Endothelial cell (in vitro differentiated cells): ENCODE measurements around the gene DRAXIN. TPM values are rescaled to one million over a fixed set of nuclear protein-coding genes. Genes with fewer than 3 reads are reported as not detected.

Experiments
- DNase-seq: peaks from one replicate; pipeline ENCODE4 v3.0.0; 2021; ENCODE audit warnings: low spot score
- H3K27ac Mint-ChIP-seq: one replicate; pipeline ENCODE4 v1.8.0; 2021; ENCODE audit warnings: mixed read lengths, inconsistent platforms; ENCODE audit not compliant: unreplicated experiment
- H3K27me3 Mint-ChIP-seq: one replicate; pipeline ENCODE4 v1.8.0; 2021; ENCODE audit warnings: mild to moderate bottlenecking, moderate library complexity, mixed read lengths, inconsistent platforms; ENCODE audit not compliant: unreplicated experiment
- H3K36me3 Mint-ChIP-seq: one replicate; pipeline ENCODE4 v1.8.0; 2021; ENCODE audit warnings: mild to moderate bottlenecking, low read depth, mixed read lengths, inconsistent platforms; ENCODE audit not compliant: unreplicated experiment
- H3K4me1 Mint-ChIP-seq: one replicate; pipeline ENCODE4 v1.8.0; 2021; ENCODE audit warnings: mild to moderate bottlenecking, mixed read lengths, inconsistent platforms; ENCODE audit not compliant: unreplicated experiment
- H3K4me3 Mint-ChIP-seq: one replicate; pipeline ENCODE4 v1.8.0; 2021; ENCODE audit warnings: mild to moderate bottlenecking, mixed read lengths, inconsistent platforms; ENCODE audit not compliant: unreplicated experiment
- H3K9me3 Mint-ChIP-seq: one replicate; pipeline ENCODE4 v1.8.0; 2021; ENCODE audit warnings: mixed read lengths, inconsistent platforms; ENCODE audit not compliant: unreplicated experiment
- CTCF ChIP-seq: fragments of 200-600 bp; sonication (generic); IDR thresholded peaks from one replicate; pipeline ENCODE4 v1.5.0; 2021; ENCODE audit warnings: antibody characterized with exemption; ENCODE audit not compliant: unreplicated experiment
- total RNA-seq: library from RNA; stranded (reverse); fragmentation: NEBNext Ultra II Directional; extraction: Animal tissue kit (Norgen Biotek cat#: 25700); gene quantifications from one replicate; pipeline ENCODE4 v1.2.1, GENCODE V29; 2021; ENCODE audit not compliant: unreplicated experiment

Gene DRAXIN
- total RNA-seq, 1 donor from 2014 or later, result 0.46 TPM

GRCh38 chr1:11771481-11772043 lies 80.1 kb downstream of the DRAXIN start:
- Mint-ChIP-seq H3K9me3 (no peaks in the 10 kb centered on the region), H3K27me3 (peaks cover 7% of the 10 kb centered on the region), H3K27ac (no peak overlapping the region), H3K36me3 (no peaks in the 10 kb centered on the region), H3K4me1 (no peaks in the 10 kb centered on the region), H3K4me3 (no peak overlapping the region)
- no peak for TF ChIP-seq CTCF
- DNase-seq, result no peak

- Mint-ChIP-seq H3K27me3 (peaks cover 1% of the 10 kb centered on the region), H3K4me3 (no peak overlapping the region), H3K36me3 (no peaks in the 10 kb centered on the region), H3K9me3 (no peaks in the 10 kb centered on the region), H3K4me1 (no peaks in the 10 kb centered on the region), H3K27ac (no peak overlapping the region)
- no peak for DNase-seq
- TF ChIP-seq CTCF, result no peak
Observed at GRCh38 chr1:11772458-11772857, 80.9 kb downstream of the DRAXIN start.

GRCh38 chr1:11774753-11775152 lies 83.2 kb downstream of the DRAXIN start:
- DNase-seq, result no peak
- Mint-ChIP-seq H3K27ac (no peak overlapping the region), H3K36me3 (no peaks in the 10 kb centered on the region), H3K4me1 (no peaks in the 10 kb centered on the region), H3K27me3 (peaks cover 3% of the 10 kb centered on the region), H3K9me3 (no peaks in the 10 kb centered on the region), H3K4me3 (no peak overlapping the region)
- TF ChIP-seq CTCF, result no peak

Other genes with a start within 250 kb of the DRAXIN start
- gene DISP3, start 212.6 kb upstream of the DRAXIN start, total RNA-seq, result 1.6 TPM
- gene FBXO2, start 37.3 kb upstream of the DRAXIN start, total RNA-seq, result 1.6 TPM
- gene FBXO44, start 36.8 kb upstream of the DRAXIN start, total RNA-seq, result 10.2 TPM
- 1.1 TPM for gene FBXO6, start 27.5 kb upstream of the DRAXIN start, total RNA-seq
- gene MAD2L2, start 10.6 kb upstream of the DRAXIN start, total RNA-seq, result 28.0 TPM
- gene AGTRAP, start 44.4 kb downstream of the DRAXIN start, total RNA-seq, result 25.1 TPM
- gene C1orf167, start 70.5 kb downstream of the DRAXIN start, total RNA-seq, result 0.44 TPM
- gene MTHFR, start 114.3 kb downstream of the DRAXIN start, total RNA-seq, result 27.2 TPM
- 42.9 TPM for gene CLCN6, start 114.5 kb downstream of the DRAXIN start, total RNA-seq
- not detected for gene NPPA, start 156.1 kb downstream of the DRAXIN start, total RNA-seq
- not detected for gene NPPB, start 167.2 kb downstream of the DRAXIN start, total RNA-seq
- 38.0 TPM for gene KIAA2013, start 234.7 kb downstream of the DRAXIN start, total RNA-seq
- gene PLOD1, start 243.0 kb downstream of the DRAXIN start, total RNA-seq, result 173 TPM